K562 treated with DMSO at 1 percent for 24 hours (cell line): Measurements from ENCODE around the gene PRR32. TPM values are rescaled to one million over a fixed set of nuclear protein-coding genes. Genes with fewer than 3 reads are reported as not detected.

ENCODE experiments used
- total RNA-seq: library from RNA; unstranded; fragments of 300-600 nt; gene quantifications from 2 replicates; pipeline ENCODE4 v1.2.3, GENCODE V29; 2022; ENCODE audit warnings: low read depth; ENCODE audit not compliant: insufficient read depth

The PRR32 gene, protein sequence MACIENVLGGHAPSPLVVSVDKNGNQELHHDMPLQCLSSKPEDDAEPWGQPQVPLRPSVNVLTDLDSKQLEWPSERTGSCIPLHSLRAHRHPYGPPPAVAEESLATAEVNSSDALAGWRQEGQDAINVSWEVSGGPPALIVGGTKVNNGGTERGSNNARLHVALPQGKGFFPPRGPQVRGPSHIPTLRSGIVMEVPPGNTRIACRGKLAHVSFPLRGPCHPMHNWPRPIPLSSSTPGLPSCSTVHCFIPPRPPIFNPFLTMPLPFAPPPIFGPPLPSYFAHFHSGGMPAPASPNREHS
- not detected in 2 replicates for total RNA-seq

DNA sequence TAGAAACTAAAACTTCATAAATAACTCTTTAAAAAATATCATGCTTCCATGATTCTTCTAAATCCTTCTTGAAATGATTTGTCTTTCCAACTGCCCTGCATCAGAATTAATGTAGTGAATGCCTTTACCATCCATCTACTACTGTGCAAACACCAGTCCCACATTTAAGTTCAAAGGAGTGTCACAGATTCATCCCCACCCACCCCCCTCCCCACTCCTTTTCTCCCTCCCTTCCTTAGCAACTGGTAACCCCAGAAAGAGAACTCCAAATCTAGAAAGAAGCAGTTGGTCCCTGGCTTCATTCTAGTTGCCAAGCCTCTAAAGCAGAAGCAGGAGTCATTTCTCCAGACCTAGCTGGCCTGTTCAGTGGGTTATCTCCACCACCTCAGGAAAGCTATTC lies at the start of gene PRR32:
Gene PRR32, plus strand, starts transcription at position 301 of the 400 bp plus-strand sequence. CDS start 115 bp downstream, outside the sequence.

